K562 (cell line): ENCODE data around the gene RTCA. TPM values are rescaled to one million over a fixed set of nuclear protein-coding genes. Genes with fewer than 3 reads are reported as not detected.

Experiments
- BRD9 ChIP-seq: fragments of 450-650 bp; IDR thresholded peaks from 2 replicates; pipeline ENCODE4 v1.6.1; 2018; ENCODE audit warnings: low read depth; ENCODE audit not compliant: partially characterized antibody
- CREB1 ChIP-seq, 2 experiments: sonication (generic) in 1 of 2; formaldehyde crosslinking in 1 of 2; IDR thresholded peaks; 2 replicates each; pipeline versions ENCODE4 v1.6.1 to v1.8.0; 2012 to 2022; ENCODE audit warnings: inconsistent platforms in 1 of 2, mild to moderate bottlenecking in 1 of 2, missing genetic modification reagents in 1 of 2, moderate library complexity in 1 of 2
- DIDO1 ChIP-seq: fragments of 450-650 bp; IDR thresholded peaks from 2 replicates; pipeline ENCODE4 v1.6.1; 2016; ENCODE audit warnings: low read depth, missing biosample characterization, missing genetic modification characterization
- DMBX1 ChIP-seq: fragments of 250-450 bp; sonication (Bioruptor Pico); IDR thresholded peaks from 2 replicates; pipeline ENCODE4 v1.8.0; 2022; ENCODE audit warnings: inconsistent platforms, mild to moderate bottlenecking, moderate library complexity, borderline replicate concordance
- ETS2 ChIP-seq: IDR thresholded peaks from 2 replicates; pipeline ENCODE4 v1.6.1; 2016; ENCODE audit warnings: borderline replicate concordance, missing genetic modification characterization, mild to moderate bottlenecking, moderate library complexity, missing compliant biosample characterization; ENCODE audit not compliant: poor library complexity, severe bottlenecking
- FOSL1 ChIP-seq: fragments of 200-800 bp; sonication (Bioruptor generic); conservative IDR thresholded peaks from 2 replicates; pipeline ENCODE4 v1.6.1; 2016; ENCODE audit warnings: missing genetic modification characterization, missing compliant biosample characterization
- FOXA3 ChIP-seq, 2 experiments: fragments of 450-650 bp in 1 of 2; sonication (generic) in 1 of 2; formaldehyde crosslinking; IDR thresholded peaks in 1 of 2; conservative IDR thresholded peaks in 1 of 2; 2 replicates each; pipeline versions ENCODE4 v1.4.0 to v1.8.0; 2020 to 2022; ENCODE audit warnings: mild to moderate bottlenecking in 2 of 2, missing genetic modification reagents in 1 of 2
- FOXK1 ChIP-seq: sonication (generic); formaldehyde crosslinking; IDR thresholded peaks from 2 replicates; pipeline ENCODE4 v1.8.0; 2022; ENCODE audit warnings: missing genetic modification reagents, mild to moderate bottlenecking, borderline replicate concordance
- KDM1A ChIP-seq, 2 experiments: fragments of 450-650 bp; IDR thresholded peaks; 2 replicates each; pipeline ENCODE4 v1.6.1; 2016; ENCODE audit warnings: mild to moderate bottlenecking in 2 of 2
- MED1 ChIP-seq: sonication (generic); formaldehyde crosslinking; IDR thresholded peaks from 2 replicates; pipeline ENCODE4 v1.8.1; 2023; ENCODE audit warnings: missing genetic modification reagents, borderline replicate concordance
- MEF2D ChIP-seq: conservative IDR thresholded peaks from 2 replicates; pipeline ENCODE4 v1.6.1; 2016; ENCODE audit warnings: low read depth, missing genetic modification characterization, missing compliant biosample characterization
- NR2F6 ChIP-seq: fragments of 450-650 bp; formaldehyde crosslinking; IDR thresholded peaks from 2 replicates; pipeline ENCODE4 v1.4.0; 2020; ENCODE audit warnings: mild to moderate bottlenecking
- NUFIP1 ChIP-seq: fragments of 450-650 bp; IDR thresholded peaks from 2 replicates; pipeline ENCODE4 v1.6.1; 2018; ENCODE audit not compliant: partially characterized antibody
- PHF8 ChIP-seq: fragments of 200-600 bp; sonication (generic); IDR thresholded peaks from 2 replicates; pipeline ENCODE4 v1.6.1; 2012; ENCODE audit warnings: mixed run types, mild to moderate bottlenecking, inconsistent platforms, low read length, moderate library complexity, borderline replicate concordance
- RBBP5 ChIP-seq: fragments of 200-600 bp; sonication (generic); IDR thresholded peaks from 2 replicates; pipeline ENCODE4 v1.6.1; 2012; ENCODE audit warnings: borderline replicate concordance, mild to moderate bottlenecking, low read length, control low read depth, inconsistent platforms; ENCODE audit not compliant: insufficient read depth, poor library complexity, severe bottlenecking
- RHOXF2B ChIP-seq: fragments of 250-450 bp; sonication (Bioruptor Pico); conservative IDR thresholded peaks from 2 replicates; pipeline ENCODE4 v1.5.1; 2021
- TCF7 ChIP-seq: sonication (generic); IDR thresholded peaks from 2 replicates; pipeline ENCODE4 v1.6.1; 2016; ENCODE audit warnings: antibody characterized with exemption, borderline replicate concordance
- TCF7L2 ChIP-seq: fragments of 150-350 bp; IDR thresholded peaks from 2 replicates; pipeline ENCODE4 v1.6.1; 2016; ENCODE audit warnings: low read depth, mild to moderate bottlenecking, low read length, moderate library complexity
- TEAD1 ChIP-seq, 2 experiments: fragments of 450-650 bp in 1 of 2; sonication (generic) in 1 of 2; formaldehyde crosslinking; IDR thresholded peaks; 2 replicates each; pipeline versions ENCODE4 v1.4.0 to v1.8.0; 2020 to 2022; ENCODE audit warnings: mild to moderate bottlenecking in 2 of 2, missing genetic modification reagents in 1 of 2
- ZC3H4 ChIP-seq: sonication (generic); formaldehyde crosslinking; IDR thresholded peaks from 2 replicates; pipeline ENCODE4 v1.9.0; 2021; ENCODE audit warnings: missing genetic modification reagents, borderline replicate concordance
- ZKSCAN3 ChIP-seq: fragments of 250-450 bp; sonication (Bioruptor Pico); IDR thresholded peaks from 2 replicates; pipeline ENCODE4 v1.4.0; 2020
- ZKSCAN8 ChIP-seq: fragments of 200-800 bp; sonication (Bioruptor generic); IDR thresholded peaks from 2 replicates; pipeline ENCODE4 v1.6.1; 2016; ENCODE audit warnings: missing genetic modification characterization, missing compliant biosample characterization
- ZNF239 ChIP-seq: fragments of 250-450 bp; sonication (Bioruptor Pico); IDR thresholded peaks from 2 replicates; pipeline ENCODE4 v1.4.0; 2020; ENCODE audit warnings: mild to moderate bottlenecking
- ZNF316 ChIP-seq: fragments of 450-650 bp; IDR thresholded peaks from 2 replicates; pipeline ENCODE4 v1.6.1; 2016
- ZNF41 ChIP-seq: fragments of 250-450 bp; sonication (Bioruptor Pico); conservative IDR thresholded peaks from 2 replicates; pipeline ENCODE4 v1.4.0; 2020; ENCODE audit warnings: mild to moderate bottlenecking
- ZNF655 ChIP-seq: fragments of 250-450 bp; sonication (Bioruptor Pico); IDR thresholded peaks from 2 replicates; pipeline ENCODE4 v1.5.0; 2021
- ZNF76 ChIP-seq: fragments of 250-450 bp; sonication (Bioruptor Pico); IDR thresholded peaks from 2 replicates; pipeline ENCODE4 v1.4.0; 2020; ENCODE audit warnings: mild to moderate bottlenecking, moderate library complexity, borderline replicate concordance
- ZNF764 ChIP-seq: fragments of 250-450 bp; sonication (Bioruptor Pico); IDR thresholded peaks from 2 replicates; pipeline ENCODE4 v1.4.0; 2020; ENCODE audit warnings: low read depth, mild to moderate bottlenecking, moderate library complexity
- ZNF785 ChIP-seq: fragments of 250-450 bp; sonication (Bioruptor Pico); IDR thresholded peaks from 2 replicates; pipeline ENCODE4 v1.4.0; 2020; ENCODE audit warnings: mild to moderate bottlenecking
- polyA plus RNA-seq, 8 experiments: library from polyadenylated mRNA; depleted of rRNA in 4 of 8; stranded (reverse) in 5 of 8; unstranded in 3 of 8; fragments of >200 nt; fragmentation: Nextera tagmentation in 2 of 8; fragmentation: Illumina TruSeq in 1 of 8; extraction: Ambion mirVana in 2 of 8; extraction: Trizol in 1 of 8; gene quantifications; 2 replicates each; pipeline versions ENCODE4 v1.2.1 to v1.2.3, GENCODE V29; 2011 to 2014; ENCODE audit warnings: inconsistent platforms in 1 of 8, missing spikeins in 1 of 8
- total RNA-seq, 7 experiments: library from RNA; depleted of rRNA in 6 of 7; stranded (reverse); fragments of >200 nt in 6 of 7; fragmentation: Illumina TruSeq in 2 of 7; extraction: Trizol in 2 of 7; gene quantifications; 2 replicates each; pipeline versions ENCODE4 v1.2.1 to v1.2.3, GENCODE V29; 2011 to 2021; ENCODE audit warnings: low replicate concordance in 1 of 7
- TF ChIP-seq, protein P1 (sequence below): fragments of 450-650 bp; formaldehyde crosslinking; IDR thresholded peaks from 2 replicates; pipeline ENCODE4 v1.4.0; 2022; ENCODE audit warnings: missing genetic modification characterization

The RTCA gene
- total and polyA plus RNA-seq, 9 of the 15 experiments (the other 6 are each of a cell fraction or from before 2014, with no cell fraction given), result 11.6 to 57.2 (median 43.2) TPM

DNA sequence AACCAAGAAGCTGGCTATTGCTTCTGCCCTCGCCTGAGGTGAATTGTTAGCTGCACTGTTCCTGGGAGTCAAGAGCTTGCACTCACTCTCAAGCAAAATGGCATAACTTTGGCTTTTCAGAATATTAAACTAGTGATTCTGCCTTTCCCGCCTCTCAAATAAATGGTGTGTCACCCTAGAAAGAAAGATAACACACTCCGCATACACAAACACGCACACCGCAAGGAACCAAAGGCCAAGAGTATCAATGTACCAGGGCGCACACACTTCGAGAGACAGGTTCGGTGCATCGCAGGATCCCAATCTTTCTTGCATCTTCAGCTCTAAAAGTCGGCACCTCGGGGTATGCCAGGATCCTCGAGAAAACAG, 470 bp upstream of the RTCA start (continued):
- TF ChIP-seq FOXK1 (CRISPR knock-in tag) (no peak), ZNF239 (no peak), RHOXF2B (CRISPR knock-in tag) (no peak), ETS2 (no peak), ZKSCAN8 (CRISPR knock-in tag) (no peak), NUFIP1 (peak; percentile 56), BRD9 (peak; percentile 52), CREB1 (IDR thresholded peaks at IDR 0.05) (no peak), CREB1 (CRISPR knock-in tag; IDR thresholded peaks at IDR 0.05) (no peak), RBBP5 (no peak), TEAD1 (CRISPR knock-in tag; IDR thresholded peaks at IDR 0.05) (peak in 1 of 2 experiments; percentile 54; a peak in 1 of 4 replicates), FOXA3 (CRISPR knock-in tag; conservative IDR thresholded peaks at IDR 0.05 in 1 of 2, IDR thresholded peaks at IDR 0.05 in 1 of 2) (no peak), TCF7 (no peak), ZKSCAN3 (CRISPR knock-in tag) (no peak), KDM1A (IDR thresholded peaks at IDR 0.05) (no peak), ZNF76 (CRISPR knock-in tag) (no peak), MED1 (CRISPR knock-in tag) (no peak), ZC3H4 (no peak), ZNF764 (no peak), ZNF316 (no peak), NR2F6 (0 out of 2 replicates have a peak, but pooled peaks have one; percentile 23), PHF8 (no peak), DMBX1 (0 out of 2 replicates have a peak, but pooled peaks have one; percentile 45), ZNF655 (CRISPR knock-in tag) (no peak), DIDO1 (tag) (no peak), MEF2D (tag) (no peak), ZNF41 (CRISPR knock-in tag) (0 out of 2 replicates have a peak, but pooled peaks have one; percentile 31), TCF7L2 (no peak), FOSL1 (peak; percentile 31; the same call in 1 of the 2 replicates), ZNF785 (CRISPR knock-in tag) (no peak)
- TF ChIP-seq, protein P1, sequence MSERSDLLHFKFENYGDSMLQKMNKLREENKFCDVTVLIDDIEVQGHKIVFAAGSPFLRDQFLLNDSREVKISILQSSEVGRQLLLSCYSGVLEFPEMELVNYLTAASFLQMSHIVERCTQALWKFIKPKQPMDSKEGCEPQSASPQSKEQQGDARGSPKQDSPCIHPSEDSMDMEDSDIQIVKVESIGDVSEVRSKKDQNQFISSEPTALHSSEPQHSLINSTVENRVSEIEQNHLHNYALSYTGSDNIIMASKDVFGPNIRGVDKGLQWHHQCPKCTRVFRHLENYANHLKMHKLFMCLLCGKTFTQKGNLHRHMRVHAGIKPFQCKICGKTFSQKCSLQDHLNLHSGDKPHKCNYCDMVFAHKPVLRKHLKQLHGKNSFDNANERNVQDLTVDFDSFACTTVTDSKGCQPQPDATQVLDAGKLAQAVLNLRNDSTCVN (CRISPR knock-in tag), result no peak
